Endothelial cell of umbilical vein (primary cell): ENCODE results near the gene PDGFB. TPM values are rescaled to one million over a fixed set of nuclear protein-coding genes. Genes with fewer than 3 reads are reported as not detected.
A peak's percentile ranks its signal among the peaks of the same experiment; 100 is the strongest.

Experiments used
- BruUV-seq: library from RNA; stranded (reverse); fragments of 400-500 nt; replicated peaks from 2 replicates; lab custom pipeline; 2021; lab: Mats Ljungman, UMichigan
- CTCF ChIA-PET: fragments of 300-600, 350-600 bp; sonication (Branson Sonifier 250); formaldehyde crosslinking; loops from one replicate; lab custom pipeline; 2021; ENCODE audit warnings: antibody characterized with exemption, inconsistent platforms; lab: Charles Lee
- POLR2A ChIA-PET: fragments of 300-600, 350-600 bp; sonication (Branson Sonifier 250); formaldehyde crosslinking; loops from one replicate; lab custom pipeline; 2021; ENCODE audit warnings: antibody characterized with exemption, inconsistent platforms; lab: Charles Lee
- DNase-seq: peaks from one replicate; pipeline ENCODE4 v3.0.0-alpha.2; 2011; ENCODE audit warnings: low read depth, low spot score
- FAIRE-seq: peaks from 2 replicates; lab custom pipeline; 2011; peaks lifted over from hg19 to GRCh38; lab: Jason Lieb, UNC
- H2AFZ ChIP-seq: 2 replicates; pipeline ENCODE4 v1.6.0; 2012; ENCODE audit warnings: low read depth, low read length, control low read depth, inconsistent platforms
- H3K27ac ChIP-seq: 2 replicates; pipeline ENCODE4 v1.5.1; 2011; ENCODE audit warnings: low read depth, mild to moderate bottlenecking, control low read depth, low read length, moderate library complexity; ENCODE audit not compliant: insufficient read depth
- H3K27me3 ChIP-seq, 2 experiments: 2 replicates each; pipeline versions ENCODE4 v1.6.0 to v1.6.1; 2011; ENCODE audit warnings: low read length in 2 of 2, mixed read lengths in 1 of 2; ENCODE audit not compliant: control insufficient read depth in 2 of 2, insufficient read depth in 2 of 2
- H3K36me3 ChIP-seq, 2 experiments: 2 replicates in 1 of 2; 3 replicates in 1 of 2; pipeline ENCODE4 v1.5.1; 2011; ENCODE audit warnings: low read length in 2 of 2, mild to moderate bottlenecking in 1 of 2, moderate library complexity in 1 of 2; ENCODE audit not compliant: control insufficient read depth in 2 of 2, insufficient read depth in 2 of 2; ENCODE audit errors: extremely low read depth in 1 of 2
- H3K4me1 ChIP-seq: 3 replicates; pipeline ENCODE4 v1.5.1; 2011; ENCODE audit warnings: mild to moderate bottlenecking, low read length; ENCODE audit not compliant: control insufficient read depth, insufficient read depth; ENCODE audit errors: extremely low read depth
- H3K4me2 ChIP-seq: 2 replicates; pipeline ENCODE4 v1.6.1; 2011; ENCODE audit warnings: low read length, control low read depth, mixed read lengths; ENCODE audit not compliant: insufficient read depth
- H3K4me3 ChIP-seq, 3 experiments: fragments of 200-600 bp in 1 of 3; sonication (generic), shearing (Covaris generic) in 1 of 3; replicated peaks in 1 of 3; 2 replicates each; pipeline ENCODE4 v1.5.1; 2011 to 2016; ENCODE audit warnings: control low read depth in 3 of 3, low read length in 3 of 3, mild to moderate bottlenecking in 2 of 3, inconsistent platforms in 1 of 3, low read depth in 1 of 3, moderate library complexity in 1 of 3; ENCODE audit not compliant: insufficient read depth in 1 of 3
- H3K79me2 ChIP-seq: 2 replicates; pipeline ENCODE4 v1.6.0; 2012; ENCODE audit warnings: low read length, inconsistent platforms; ENCODE audit not compliant: control insufficient read depth, insufficient read depth
- H3K9ac ChIP-seq: replicated peaks from 2 replicates; pipeline ENCODE3; 2011; ENCODE audit warnings: low read length, control low read depth; ENCODE audit not compliant: insufficient read depth; ENCODE audit errors: extremely low read depth
- H3K9me1 ChIP-seq: replicated peaks from 3 replicates; pipeline ENCODE4 v1.6.0; 2011; ENCODE audit warnings: mild to moderate bottlenecking, low read length; ENCODE audit not compliant: control insufficient read depth, insufficient read depth; ENCODE audit errors: extremely low read depth
- H3K9me3 ChIP-seq: replicated peaks from 2 replicates; pipeline ENCODE4 v1.5.1; 2012; ENCODE audit warnings: low read length, inconsistent platforms; ENCODE audit not compliant: control insufficient read depth, insufficient read depth
- H4K20me1 ChIP-seq: replicated peaks from 2 replicates; pipeline ENCODE3; 2011; ENCODE audit warnings: mild to moderate bottlenecking, low read length; ENCODE audit not compliant: control insufficient read depth, insufficient read depth; ENCODE audit errors: extremely low read depth
- CTCF ChIP-seq, 2 donors: IDR thresholded peaks; 1 replicate in 1 of 2; 2 replicates in 1 of 2; pipeline ENCODE4 v1.5.1; 2011; ENCODE audit warnings: low read length in 2 of 2, mild to moderate bottlenecking in 2 of 2, moderate library complexity in 2 of 2, control low read depth in 1 of 2, inconsistent platforms in 1 of 2, low read depth in 1 of 2; ENCODE audit not compliant: insufficient read depth in 1 of 2; ENCODE audit errors: extremely low read depth in 1 of 2
- EZH2 ChIP-seq: IDR thresholded peaks from 2 replicates; pipeline ENCODE4 v1.6.1; 2012; ENCODE audit warnings: borderline replicate concordance, low read depth, mild to moderate bottlenecking, moderate library complexity, low read length, inconsistent platforms; ENCODE audit not compliant: severe bottlenecking
- FOS ChIP-seq: IDR thresholded peaks from 2 replicates; pipeline ENCODE4 v1.6.1; 2011; ENCODE audit warnings: mild to moderate bottlenecking, low read length, moderate library complexity, borderline replicate concordance; ENCODE audit not compliant: insufficient read depth
- GATA2 ChIP-seq: IDR thresholded peaks from 2 replicates; pipeline ENCODE4 v1.7.0; 2011; ENCODE audit warnings: low read depth, mild to moderate bottlenecking, moderate library complexity, mixed read lengths, low read length; ENCODE audit not compliant: insufficient read length, insufficient read depth
- JUN ChIP-seq: IDR thresholded peaks from 2 replicates; pipeline ENCODE4 v1.6.1; 2011; ENCODE audit warnings: borderline replicate concordance, low read depth; ENCODE audit not compliant: insufficient read length, insufficient read depth
- MAX ChIP-seq: IDR thresholded peaks from 2 replicates; pipeline ENCODE4 v1.6.1; 2011; ENCODE audit not compliant: insufficient read depth, insufficient read length
- MYC ChIP-seq: IDR thresholded peaks from one replicate; pipeline ENCODE4 v1.6.1; 2011; ENCODE audit warnings: mild to moderate bottlenecking, low read depth, low read length
- POLR2A ChIP-seq: IDR thresholded peaks from 2 replicates; pipeline ENCODE4 v1.6.1; 2012; ENCODE audit warnings: low read depth, mild to moderate bottlenecking, control low read depth, low read length
- POLR2AphosphoS5 ChIP-seq: IDR thresholded peaks from 2 replicates; pipeline ENCODE4 v1.6.1; 2012; ENCODE audit warnings: low read depth, mild to moderate bottlenecking, control low read depth, low read length, moderate library complexity; ENCODE audit not compliant: insufficient read depth
- dilution Hi-C: fragments of 300-500 bp; cut with MboI; formaldehyde crosslinking; loops from one replicate; pipeline ENCODE4 v1.15.0; 2019; ENCODE audit warnings: low sequenced_read_pairs; ENCODE audit not compliant: extremely low pct_ligation_motif_present
- intact Hi-C: fragments of 100-400 bp; cut with micrococcal nuclease; formaldehyde crosslinking; loops from one replicate; pipeline ENCODE4 v1.10.0; 2022
- polyA plus RNA-seq, 4 experiments: library from polyadenylated mRNA; depleted of rRNA in 3 of 4; stranded (reverse) in 3 of 4; unstranded in 1 of 4; fragments of >200 nt; gene quantifications; 2 replicates each; pipeline versions ENCODE4 v1.2.1 to v1.2.3, GENCODE V29; 2011 to 2012; ENCODE audit warnings: missing spikeins in 1 of 4
- total RNA-seq: library from RNA; stranded (reverse); gene quantifications from 2 replicates; pipeline ENCODE4 v1.2.3, GENCODE V29; 2021

Gene PDGFB
- total and polyA plus RNA-seq, 2 donors (not counting 3 experiments of a cell fraction or from before 2014, with no cell fraction given) = 135 to 240 TPM

GRCh38 chr22:39234867-39235687, 9.7 kb downstream of the PDGFB start:
- Histone ChIP-seq H3K27me3 (no peaks in the 10 kb centered on the region), H3K27ac (peak overlapping the region; percentile 88), H3K36me3 (peaks cover 34 to 53% of the 10 kb centered on the region in 2 experiments), H3K9me1 (no peaks in the 10 kb centered on the region), H4K20me1 (peaks cover 4% of the 10 kb centered on the region), H3K9me3 (no peaks in the 10 kb centered on the region), H3K4me3 (no peak overlapping the region), H2AFZ (no peak overlapping the region), H3K4me1 (peaks cover 91% of the 10 kb centered on the region), H3K4me2 (no peak overlapping the region), H3K9ac (peak overlapping the region; percentile 71), H3K79me2 (peaks cover 82% of the 10 kb centered on the region)
- intact Hi-C loops (loop anchor here (1.0 to 10.0 kb wide), 2 partner anchors 61 to 360 kb away; partner anchors contain the start of gene CBX6), dilution Hi-C loops (no loop called here)
- no TSS peak for BruUV-seq
- TF ChIP-seq MYC (peak; percentile 77), EZH2 (no peak), GATA2 (peak; percentile 67), FOS (no peak), POLR2A (peak; percentile 52), MAX (peak; percentile 96), POLR2AphosphoS5 (peak; percentile 62), JUN (no peak), CTCF (IDR thresholded peaks at IDR 0.05; ENCODE audit: extremely low read depth in 1 of 2, insufficient read depth in 1 of 2, low read depth in 1 of 2, low read length in 2 of 2) (no peak)
- DNase-seq (peak; percentile 70), FAIRE-seq (no peak)
- POLR2A ChIA-PET = interaction anchor here (0.6 to 1.7 kb wide), 4 partner anchors 10 to 85 kb away, joined by 3 to 5 read pairs (median 4); partner anchors contain the start of genes PDGFB and RPL3
- CTCF ChIA-PET = interaction anchor here (1.3 to 3.2 kb wide), 5 partner anchors 48 to 81 kb away, joined by 6 to 22 read pairs (median 8); no protein-coding TSS in a partner anchor
